Smooth muscle cell of the pulmonary artery (primary cell): ENCODE data around the gene GABRB2. TPM values are rescaled to one million over a fixed set of nuclear protein-coding genes. Genes with fewer than 3 reads are reported as not detected.

Experiments
- total RNA-seq: library from RNA; depleted of rRNA; stranded (reverse); fragments of >200 nt; gene quantifications from 2 replicates; pipeline ENCODE4 v1.2.3, GENCODE V29; 2014

The GABRB2 gene
- not detected in 2 replicates for total RNA-seq

GRCh38 chr5:161546470-161547301 is at the start of gene GABRB2:
Gene GABRB2 (minus strand): TSS chr5:161546725. CDS start chr5:161546643, 82 bp downstream.

Other genes starting within 250 kb of the GABRB2 start
- gene GABRA6, start 139.0 kb upstream of the GABRB2 start, total RNA-seq, result not detected in 2 replicates